ENCODE data around the gene AIP.

DNA sequence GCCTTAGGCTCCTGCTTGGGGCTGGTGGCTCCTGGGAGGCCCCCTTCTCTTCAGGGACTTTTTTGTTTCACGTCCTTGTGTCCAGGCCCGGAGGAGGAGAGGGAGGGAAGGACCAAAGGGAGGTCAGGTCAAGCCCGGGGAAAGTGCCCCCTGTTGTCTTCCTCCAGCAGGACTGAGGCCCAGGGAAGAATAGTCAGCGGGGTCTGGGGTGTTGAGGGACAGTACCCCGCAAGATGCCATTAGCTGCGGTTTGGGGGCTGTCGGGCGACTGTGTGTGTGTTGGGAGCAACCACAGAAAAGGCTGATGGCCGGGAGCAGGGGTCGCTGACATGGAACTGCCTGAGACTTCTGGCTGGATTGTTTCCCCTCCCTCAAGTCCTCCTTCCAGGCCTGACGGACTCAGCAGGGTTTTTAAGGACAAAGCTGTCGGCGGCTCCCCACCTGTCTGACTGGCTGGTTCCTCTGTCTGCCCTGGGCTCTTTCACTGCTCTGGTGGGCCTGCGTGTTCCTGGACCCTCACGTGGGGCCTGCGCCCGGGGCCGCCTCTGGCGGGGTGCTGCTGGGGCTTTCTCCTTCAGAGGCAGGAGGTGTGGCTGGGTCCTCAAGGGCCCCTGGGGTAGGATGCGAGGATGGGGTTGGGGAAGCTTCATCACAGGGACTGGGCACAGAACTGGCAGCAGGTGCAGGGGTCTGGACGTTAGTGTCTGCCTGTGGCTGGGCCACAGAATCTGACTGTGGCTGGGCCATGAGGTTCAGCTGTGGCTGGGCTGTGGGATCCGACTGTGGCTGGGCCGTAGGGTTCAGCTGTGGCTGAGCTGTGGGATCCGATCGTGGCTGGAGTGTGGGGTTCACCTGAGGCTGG is 31.8 kb upstream of the AIP start:
- no peak for TF ChIP-seq POLR2A (IDR thresholded peaks at IDR 0.05)
- TF ChIP-seq, protein P1, sequence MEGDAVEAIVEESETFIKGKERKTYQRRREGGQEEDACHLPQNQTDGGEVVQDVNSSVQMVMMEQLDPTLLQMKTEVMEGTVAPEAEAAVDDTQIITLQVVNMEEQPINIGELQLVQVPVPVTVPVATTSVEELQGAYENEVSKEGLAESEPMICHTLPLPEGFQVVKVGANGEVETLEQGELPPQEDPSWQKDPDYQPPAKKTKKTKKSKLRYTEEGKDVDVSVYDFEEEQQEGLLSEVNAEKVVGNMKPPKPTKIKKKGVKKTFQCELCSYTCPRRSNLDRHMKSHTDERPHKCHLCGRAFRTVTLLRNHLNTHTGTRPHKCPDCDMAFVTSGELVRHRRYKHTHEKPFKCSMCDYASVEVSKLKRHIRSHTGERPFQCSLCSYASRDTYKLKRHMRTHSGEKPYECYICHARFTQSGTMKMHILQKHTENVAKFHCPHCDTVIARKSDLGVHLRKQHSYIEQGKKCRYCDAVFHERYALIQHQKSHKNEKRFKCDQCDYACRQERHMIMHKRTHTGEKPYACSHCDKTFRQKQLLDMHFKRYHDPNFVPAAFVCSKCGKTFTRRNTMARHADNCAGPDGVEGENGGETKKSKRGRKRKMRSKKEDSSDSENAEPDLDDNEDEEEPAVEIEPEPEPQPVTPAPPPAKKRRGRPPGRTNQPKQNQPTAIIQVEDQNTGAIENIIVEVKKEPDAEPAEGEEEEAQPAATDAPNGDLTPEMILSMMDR (IDR thresholded peaks at IDR 0.05): no peak
